ENCODE data around the gene POLR3A. TPM values are rescaled to one million over a fixed set of nuclear protein-coding genes. Genes with fewer than 3 reads are reported as not detected.

The POLR3A gene
- total and polyA plus RNA-seq, 2 of the 13 experiments (the other 11 are each of a cell fraction or from before 2014, with no cell fraction given) = 13.6 to 19.2 TPM

GRCh38 chr10:78033387-78033636, 4.0 kb upstream of the POLR3A start (continued):
- TF ChIP-seq NCOA5 (CRISPR knock-in tag; IDR thresholded peaks at IDR 0.05) = no peak

GRCh38 chr10:78028438-78029268, 662 bp downstream of the POLR3A start:
- Histone ChIP-seq H4K20me1 (ENCODE audit: insufficient read depth, low read length) (no peaks in the 10 kb centered on the region), H3K36me3 (replicated peaks in 1 of 2; ENCODE audit: control insufficient read depth in 1 of 2, insufficient read depth in 2 of 2, low read length in 2 of 2) (peaks cover 12 to 34% of the 10 kb centered on the region in 2 experiments), H3K79me2 (ENCODE audit: insufficient read depth, low read length) (peaks cover 26% of the 10 kb centered on the region), H3K27ac (ENCODE audit: extremely low read length, insufficient read depth, low read length) (peak overlapping the region; percentile 95), H2AFZ (ENCODE audit: low read length) (no peak overlapping the region), H3K4me3 (replicated peaks in 1 of 3; ENCODE audit: insufficient read depth in 1 of 3, low read depth in 2 of 3, low read length in 3 of 3) (peak overlapping the region; percentile 80 to 95 (median 81)), H3K4me1 (ENCODE audit: insufficient read depth, low read length) (peaks cover 24% of the 10 kb centered on the region), H3K27me3 (ENCODE audit: control insufficient read depth in 1 of 2, insufficient read depth in 2 of 2, low read length in 2 of 2) (no peaks in the 10 kb centered on the region; a peak in 1 of 5 replicates), H3K9me3 (ENCODE audit: low read length) (no peaks in the 10 kb centered on the region), H3K4me2 (ENCODE audit: low read depth, low read length) (peak overlapping the region; percentile 81), H3K9ac (ENCODE audit: insufficient read depth, low read depth, low read length) (peak overlapping the region; percentile 92)
- FAIRE-seq = peak; percentile 82
- peak; percentile 84 for DNase-seq (ENCODE audit: low spot score)
- in situ Hi-C loops (cut with HindIII; ENCODE audit: extremely low pct_ligation_motif_present, low pct_unique_long_range_greater_than_20kb) (loop anchor here (10.0 kb wide), 1 partner anchor 184 kb away; no protein-coding TSS in a partner anchor), intact Hi-C loops (cut with micrococcal nuclease; ENCODE audit: unreplicated experiment) (loop anchor here (1.0 to 2.0 kb wide), 3 partner anchors 39 to 179 kb away; no protein-coding TSS in a partner anchor)
- POLR2A ChIA-PET = interaction anchor here (1.4 to 2.4 kb wide), 2 partner anchors 37 to 39 kb away, joined by 6 to 9 read pairs; no protein-coding TSS in a partner anchor
- BruUV-seq (replicated peaks) = TSS peak; percentile 61
- peak; percentile 84 for ATAC-seq
- 21% methylated on average over 30 of the region's 36 CpGs for WGBS (ENCODE audit: low lambda C conversion rate)
- CTCF ChIA-PET (ENCODE audit: low intra/inter-chr PET ratio, low total read pairs) = interaction anchor here (2.1 kb wide), 1 partner anchor 182 kb away, joined by 11 read pairs; no protein-coding TSS in a partner anchor
- TF ChIP-seq ESRRA (CRISPR knock-in tag; IDR thresholded peaks at IDR 0.05; ENCODE audit: low read depth) (peak; percentile 71), ZNF18 (CRISPR knock-in tag; IDR thresholded peaks at IDR 0.05; ENCODE audit: insufficient replicate concordance) (peak; percentile 52), ZBTB43 (CRISPR knock-in tag; conservative IDR thresholded peaks at IDR 0.05) (no peak), ZNF331 (CRISPR knock-in tag; IDR thresholded peaks at IDR 0.05) (0 out of 2 replicates have a peak, but pooled peaks have one; percentile 7), ZNF335 (CRISPR knock-in tag; IDR thresholded peaks at IDR 0.05) (no peak), PAF1 (CRISPR knock-in tag; IDR thresholded peaks at IDR 0.05) (no peak), HOXA9 (CRISPR knock-in tag; IDR thresholded peaks at IDR 0.05; ENCODE audit: borderline replicate concordance) (no peak), WIZ (CRISPR knock-in tag; IDR thresholded peaks at IDR 0.05) (0 out of 2 replicates have a peak, but pooled peaks have one; percentile 16), ZBTB46 (CRISPR knock-in tag; IDR thresholded peaks at IDR 0.05; ENCODE audit: borderline replicate concordance) (no peak), UBTF (CRISPR knock-in tag; IDR thresholded peaks at IDR 0.05) (0 out of 2 replicates have a peak, but pooled peaks have one; percentile 54), TBP (CRISPR knock-in tag; IDR thresholded peaks at IDR 0.05) (no peak), ZNF296 (CRISPR knock-in tag; conservative IDR thresholded peaks at IDR 0.05) (peak; percentile 46), FLYWCH1 (CRISPR knock-in tag; IDR thresholded peaks at IDR 0.05) (no peak)
